ENCODE results near the gene EXTL1. TPM values are rescaled to one million over a fixed set of nuclear protein-coding genes. Genes with fewer than 3 reads are reported as not detected.

EXTL1 gene
- total RNA-seq, 4 donors from 2014 or later = 0.08 to 0.81 (median 0.31) TPM; not detected in 1

GRCh38 chr1:26020330-26020768 is 1.2 kb upstream of the EXTL1 start:
- Histone ChIP-seq H3K36me3 (no peaks in the 10 kb centered on the region), H3K27me3 (no peaks in the 10 kb centered on the region), H3K27ac (no peak overlapping the region), H3K9me3 (no peaks in the 10 kb centered on the region), H3K4me3 (no peak overlapping the region), H3K4me1 (peaks cover 0 to 36% (median 0%) of the 10 kb centered on the region in 3 donors)
- TF ChIP-seq POLR2AphosphoS5 (IDR thresholded peaks at IDR 0.05) (no peak), EP300 (IDR thresholded peaks at IDR 0.05) (no peak), POLR2A (IDR thresholded peaks at IDR 0.05) (no peak), CTCF (IDR thresholded peaks at IDR 0.05) (no peak)
- ATAC-seq = no peak
- 32% methylated on average over 5 of the region's 6 CpGs; no CpG with 5 or more reads in 1 of the 2 donors for WGBS, 2 donors (ENCODE audit: low coverage in 1 of 2)

- Histone ChIP-seq H3K36me3 (no peaks in the 10 kb centered on the region), H3K27me3 (no peaks in the 10 kb centered on the region), H3K27ac (no peak overlapping the region), H3K4me3 (no peak overlapping the region), H3K4me1 (peaks cover 0 to 36% (median 0%) of the 10 kb centered on the region in 3 donors), H3K9me3 (no peaks in the 10 kb centered on the region)
- TF ChIP-seq EP300 (IDR thresholded peaks at IDR 0.05) = no peak
- TF ChIP-seq POLR2A (IDR thresholded peaks at IDR 0.05) = no peak
- no peak for TF ChIP-seq CTCF (IDR thresholded peaks at IDR 0.05)
- TF ChIP-seq POLR2AphosphoS5 (IDR thresholded peaks at IDR 0.05) = no peak
- no peak for ATAC-seq
- WGBS, 2 donors (ENCODE audit: low coverage in 1 of 2) = 50 to 58% methylated on average over 1 to 6 of the region's 6 CpGs
Observed at GRCh38 chr1:26020941-26021646, 481 bp upstream of the EXTL1 start.

- peaks cover 0 to 27% (median 0%) of the 10 kb centered on the region in 3 donors for H3K4me1 ChIP-seq
- ATAC-seq = no peak
- H3K4me3 ChIP-seq = no peak overlapping the region
- no CpG with 5 or more reads among the region's 8 CpGs for WGBS, 2 donors (ENCODE audit: low coverage in 1 of 2)
- TF ChIP-seq EP300 (IDR thresholded peaks at IDR 0.05) (no peak), POLR2AphosphoS5 (IDR thresholded peaks at IDR 0.05) (no peak), CTCF (IDR thresholded peaks at IDR 0.05) (no peak), POLR2A (IDR thresholded peaks at IDR 0.05) (no peak)
- H3K27me3 ChIP-seq = no peaks in the 10 kb centered on the region
- no peaks in the 10 kb centered on the region for H3K9me3 ChIP-seq
- peak overlapping the region in 1 of 4 donors; percentile 32 for H3K27ac ChIP-seq
- H3K36me3 ChIP-seq = no peaks in the 10 kb centered on the region
Observed at GRCh38 chr1:26022404-26022779, 817 bp downstream of the EXTL1 start.

GRCh38 chr1:26023009-26023408 is 1.4 kb downstream of the EXTL1 start:
- Histone ChIP-seq H3K36me3 (no peaks in the 10 kb centered on the region), H3K9me3 (no peaks in the 10 kb centered on the region), H3K4me1 (peaks cover 0 to 23% (median 0%) of the 10 kb centered on the region in 3 donors), H3K27me3 (no peaks in the 10 kb centered on the region), H3K4me3 (no peak overlapping the region), H3K27ac (no peak overlapping the region)
- WGBS, 2 donors (ENCODE audit: low coverage in 1 of 2) = no CpG with 5 or more reads among the region's 13 CpGs
- ATAC-seq = no peak
- TF ChIP-seq CTCF (IDR thresholded peaks at IDR 0.05) = no peak
- TF ChIP-seq POLR2AphosphoS5 (IDR thresholded peaks at IDR 0.05) = no peak
- TF ChIP-seq EP300 (IDR thresholded peaks at IDR 0.05) = no peak
- TF ChIP-seq POLR2A (IDR thresholded peaks at IDR 0.05) = no peak

- TF ChIP-seq EP300 (IDR thresholded peaks at IDR 0.05) (no peak), POLR2A (IDR thresholded peaks at IDR 0.05) (no peak), CTCF (IDR thresholded peaks at IDR 0.05) (no peak), POLR2AphosphoS5 (IDR thresholded peaks at IDR 0.05) (no peak)
- Histone ChIP-seq H3K4me1 (peaks cover 0 to 23% (median 0%) of the 10 kb centered on the region in 3 donors), H3K27me3 (no peaks in the 10 kb centered on the region), H3K4me3 (no peak overlapping the region), H3K9me3 (no peaks in the 10 kb centered on the region), H3K36me3 (no peaks in the 10 kb centered on the region), H3K27ac (no peak overlapping the region)
- 79 to 84% methylated on average over 3 to 4 of the region's 5 CpGs for WGBS, 2 donors (ENCODE audit: low coverage in 1 of 2)
- ATAC-seq = no peak
Observed at GRCh38 chr1:26023826-26024225, 2.3 kb downstream of the EXTL1 start.
